Stomach (tissue), 9 donors: ENCODE measurements around the gene CDHR5. TPM values are rescaled to one million over a fixed set of nuclear protein-coding genes. Genes with fewer than 3 reads are reported as not detected.

Experiments used
- DNase-seq, 2 donors: peaks; one replicate each; pipeline versions ENCODE4 v3.0.0 to v3.0.0-alpha.2; 2013 to 2019
- H3K27ac ChIP-seq, 5 donors: fragments of 200-600 bp in 4 of 5; sonication (generic) in 4 of 5; one replicate each; pipeline ENCODE4 v1.5.1; 2013 to 2019; ENCODE audit warnings: mild to moderate bottlenecking in 1 of 5, moderate library complexity in 1 of 5
- H3K27me3 ChIP-seq, 3 donors: fragments of 200-600 bp; sonication (generic); one replicate each; pipeline ENCODE4 v1.5.1; 2017 to 2019; ENCODE audit warnings: mixed run types in 1 of 3
- H3K36me3 ChIP-seq, 4 donors: fragments of 200-600 bp; sonication (generic); 1 replicate in 3 of 4; 2 replicates in 1 of 4; pipeline ENCODE4 v1.5.1; 2016 to 2019
- H3K4me1 ChIP-seq, 4 donors: fragments of 200-600 bp; sonication (generic); one replicate each; pipeline ENCODE4 v1.5.1; 2016 to 2019
- H3K4me3 ChIP-seq, 4 donors: fragments of 200-600 bp; sonication (generic) in 3 of 4; one replicate each; pipeline ENCODE4 v1.5.1; 2016 to 2019; ENCODE audit warnings: mild to moderate bottlenecking in 1 of 4
- H3K9me3 ChIP-seq, 4 donors: fragments of 200-600 bp; sonication (generic); one replicate each; pipeline ENCODE4 v1.5.1; 2016 to 2019
- EP300 ChIP-seq: sonication (generic); formaldehyde crosslinking; IDR thresholded peaks from one replicate; pipeline ENCODE4 v1.6.1; 2017; ENCODE audit warnings: antibody characterized with exemption
- POLR2A ChIP-seq, 4 donors: fragments of 450-650 bp; IDR thresholded peaks; one replicate each; pipeline ENCODE4 v1.6.1; 2016; ENCODE audit warnings: antibody characterized with exemption in 4 of 4, control low read depth in 2 of 4, mild to moderate bottlenecking in 1 of 4, moderate library complexity in 1 of 4
- POLR2AphosphoS5 ChIP-seq, 3 donors: sonication (generic); formaldehyde crosslinking; IDR thresholded peaks; one replicate each; pipeline ENCODE4 v1.6.1; 2016; ENCODE audit warnings: antibody characterized with exemption in 3 of 3
- WGBS, 5 donors: extraction: QIAGEN DNeasy Blood & Tissue Kit in 3 of 5; methylation state at CpG; one replicate each; pipeline versions ENCODE4 v1.1.5 to v1.1.7; 2013 to 2018; 5-methylcytosine and 5-hydroxymethylcytosine counted together
- intact Hi-C: fragments of 100-400 bp; cut with DNase I; formaldehyde crosslinking; loops from one replicate; pipeline ENCODE4 v1.15.1; 2023; ENCODE audit warnings: low total_unique reads
- polyA plus RNA-seq, 3 donors: library from polyadenylated mRNA; stranded (reverse); fragments of 200-250 nt; gene quantifications; one replicate each; pipeline ENCODE4 v1.2.3, GENCODE V29; 2013
- total RNA-seq, 5 donors: library from RNA; depleted of rRNA; stranded (reverse); fragments of >200 nt; gene quantifications; one replicate each; pipeline versions ENCODE4 v1.1.0 to v1.2.3, GENCODE V29; 2014 to 2016
- TF ChIP-seq, protein P1 (sequence below), 7 experiments: fragments of 450-650 bp in 4 of 7; fragments of 200-600 bp in 3 of 7; sonication (generic) in 3 of 7; IDR thresholded peaks; one replicate each; pipeline ENCODE4 v1.5.1; 2016 to 2019; ENCODE audit warnings: antibody characterized with exemption in 7 of 7, control low read depth in 2 of 7, mild to moderate bottlenecking in 1 of 7
- donor health status: healthy with polysubstance abuse.
- donor health status: Bipolar disorder and iron deficiency.
- donor health status: healthy.

Gene CDHR5
- total and polyA plus RNA-seq, 8 donors = 0.38 to 92.1 (median 2.8) TPM

DNA sequence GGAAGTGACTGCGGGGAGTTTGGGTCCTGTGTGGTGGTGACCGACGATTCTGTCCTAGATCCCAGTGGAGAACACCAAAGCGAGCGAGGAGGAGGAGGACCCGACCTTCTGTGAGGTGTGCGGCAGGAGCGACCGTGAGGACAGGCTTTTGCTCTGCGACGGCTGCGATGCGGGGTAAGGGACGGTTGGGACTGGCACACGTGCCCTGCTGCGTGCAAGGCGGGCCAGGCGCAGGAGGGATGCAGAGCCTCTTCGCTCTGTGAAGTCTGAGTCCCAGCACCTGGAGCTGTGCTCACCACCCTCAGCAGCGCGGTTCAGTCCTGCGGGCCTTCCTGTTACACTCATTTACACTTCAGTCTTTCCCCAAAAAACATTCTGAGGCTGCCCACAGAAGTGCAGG is 32.3 kb downstream of the CDHR5 start:
- intact Hi-C loops = no loop called here
- Histone ChIP-seq H3K36me3 (peaks cover 81 to 100% (median 100%) of the 10 kb centered on the region in 4 donors), H3K4me3 (no peak overlapping the region), H3K9me3 (no peaks in the 10 kb centered on the region), H3K27me3 (no peaks in the 10 kb centered on the region), H3K27ac (no peak overlapping the region), H3K4me1 (peaks cover 0 to 9% (median 0%) of the 10 kb centered on the region in 4 donors)
- no peak for TF ChIP-seq POLR2A (IDR thresholded peaks at IDR 0.05)
- DNase-seq = no peak
- 94 to 98% (median 96%) methylated on average over 22 of the region's 22 CpGs for WGBS, 5 donors

DNA sequence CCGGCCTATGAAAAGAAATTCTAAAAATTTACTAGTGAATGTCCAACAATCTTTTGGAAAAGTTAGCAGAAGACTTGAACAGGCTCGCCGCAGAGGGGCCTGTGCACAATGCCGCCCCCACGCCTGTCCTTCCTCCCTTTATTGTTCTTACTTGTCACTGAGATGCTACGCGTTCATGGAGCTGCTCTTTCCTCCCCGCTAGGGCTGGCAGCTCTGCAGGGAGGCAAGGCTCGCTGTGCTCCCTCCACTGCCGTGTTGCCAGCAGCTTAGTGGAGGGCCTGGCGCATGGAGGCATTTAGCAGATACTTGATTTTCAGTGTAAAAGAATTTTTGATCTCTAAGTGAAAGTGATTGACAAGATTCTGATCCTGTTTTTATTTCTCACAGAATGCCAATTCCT is 33.8 kb downstream of the CDHR5 start:
- TF ChIP-seq EP300 (no peak), POLR2AphosphoS5 (IDR thresholded peaks at IDR 0.05) (no peak), POLR2A (IDR thresholded peaks at IDR 0.05) (no peak)
- TF ChIP-seq, protein P1, sequence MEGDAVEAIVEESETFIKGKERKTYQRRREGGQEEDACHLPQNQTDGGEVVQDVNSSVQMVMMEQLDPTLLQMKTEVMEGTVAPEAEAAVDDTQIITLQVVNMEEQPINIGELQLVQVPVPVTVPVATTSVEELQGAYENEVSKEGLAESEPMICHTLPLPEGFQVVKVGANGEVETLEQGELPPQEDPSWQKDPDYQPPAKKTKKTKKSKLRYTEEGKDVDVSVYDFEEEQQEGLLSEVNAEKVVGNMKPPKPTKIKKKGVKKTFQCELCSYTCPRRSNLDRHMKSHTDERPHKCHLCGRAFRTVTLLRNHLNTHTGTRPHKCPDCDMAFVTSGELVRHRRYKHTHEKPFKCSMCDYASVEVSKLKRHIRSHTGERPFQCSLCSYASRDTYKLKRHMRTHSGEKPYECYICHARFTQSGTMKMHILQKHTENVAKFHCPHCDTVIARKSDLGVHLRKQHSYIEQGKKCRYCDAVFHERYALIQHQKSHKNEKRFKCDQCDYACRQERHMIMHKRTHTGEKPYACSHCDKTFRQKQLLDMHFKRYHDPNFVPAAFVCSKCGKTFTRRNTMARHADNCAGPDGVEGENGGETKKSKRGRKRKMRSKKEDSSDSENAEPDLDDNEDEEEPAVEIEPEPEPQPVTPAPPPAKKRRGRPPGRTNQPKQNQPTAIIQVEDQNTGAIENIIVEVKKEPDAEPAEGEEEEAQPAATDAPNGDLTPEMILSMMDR (IDR thresholded peaks at IDR 0.05) = no peak
- 80 to 89% (median 84%) methylated on average over 11 of the region's 11 CpGs for WGBS, 5 donors
- H3K4me3 ChIP-seq = no peak overlapping the region
- peaks cover 0 to 24% (median 1%) of the 10 kb centered on the region in 4 donors for H3K4me1 ChIP-seq
- no peaks in the 10 kb centered on the region for H3K27me3 ChIP-seq
- intact Hi-C loops = no loop called here
- peaks cover 80 to 100% (median 100%) of the 10 kb centered on the region in 4 donors for H3K36me3 ChIP-seq
- H3K27ac ChIP-seq = no peak overlapping the region
- H3K9me3 ChIP-seq = no peaks in the 10 kb centered on the region
- no peak for DNase-seq

DNA sequence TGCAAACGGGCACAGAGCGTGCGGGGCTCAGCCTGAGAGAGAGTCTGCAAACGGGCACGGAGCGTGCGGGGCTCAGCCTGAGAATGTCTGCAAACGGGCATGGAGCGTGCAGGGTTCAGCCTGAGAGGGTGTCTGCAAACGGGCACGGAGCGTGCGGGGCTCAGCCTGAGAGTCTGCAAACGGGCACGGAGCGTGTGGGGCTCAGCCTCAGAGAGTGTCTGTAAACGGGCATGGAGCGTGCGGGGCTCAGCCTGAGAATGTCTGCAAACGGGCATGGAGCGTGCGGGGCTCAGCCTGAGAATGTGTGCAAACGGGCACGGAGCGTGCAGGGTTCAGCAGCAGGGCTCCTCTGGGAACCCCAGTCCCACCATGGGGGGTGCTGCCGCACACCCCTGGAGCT is 35.0 kb downstream of the CDHR5 start:
- H3K27me3 ChIP-seq = no peaks in the 10 kb centered on the region
- no peak overlapping the region for H3K27ac ChIP-seq
- DNase-seq = no peak
- no peaks in the 10 kb centered on the region for H3K9me3 ChIP-seq
- no peak for TF ChIP-seq POLR2AphosphoS5 (IDR thresholded peaks at IDR 0.05)
- TF ChIP-seq, protein P1 (IDR thresholded peaks at IDR 0.05) = no peak
- no peak for TF ChIP-seq POLR2A (IDR thresholded peaks at IDR 0.05)
- TF ChIP-seq EP300 = no peak
- H3K4me1 ChIP-seq = peaks cover 0 to 32% (median 2%) of the 10 kb centered on the region in 4 donors
- intact Hi-C loops = no loop called here
- WGBS, 5 donors = 93 to 97% (median 94%) methylated on average over 26 of the region's 26 CpGs
- no peak overlapping the region for H3K4me3 ChIP-seq
- H3K36me3 ChIP-seq = peaks cover 73 to 97% (median 95%) of the 10 kb centered on the region in 4 donors

- WGBS, 5 donors = 58 to 70% (median 60%) methylated on average over 6 of the region's 6 CpGs
- H3K27ac ChIP-seq = peak overlapping the region in 3 of 5 donors; percentile 54 to 60 (median 54)
- peak in 1 of 2 donors; percentile 59 for DNase-seq
- H3K36me3 ChIP-seq = peaks cover 71 to 97% (median 95%) of the 10 kb centered on the region in 4 donors
- H3K4me1 ChIP-seq = peaks cover 0 to 32% (median 6%) of the 10 kb centered on the region in 4 donors
- intact Hi-C loops = no loop called here
- H3K9me3 ChIP-seq = no peaks in the 10 kb centered on the region
- H3K27me3 ChIP-seq = no peaks in the 10 kb centered on the region
- H3K4me3 ChIP-seq = no peak overlapping the region
- no peak for TF ChIP-seq EP300
- TF ChIP-seq, protein P1 (IDR thresholded peaks at IDR 0.05) = no peak
- TF ChIP-seq POLR2AphosphoS5 (IDR thresholded peaks at IDR 0.05) = no peak
- no peak for TF ChIP-seq POLR2A (IDR thresholded peaks at IDR 0.05)
Observed at GRCh38 chr11:587978-588380, 36.8 kb downstream of the CDHR5 start.

DNA sequence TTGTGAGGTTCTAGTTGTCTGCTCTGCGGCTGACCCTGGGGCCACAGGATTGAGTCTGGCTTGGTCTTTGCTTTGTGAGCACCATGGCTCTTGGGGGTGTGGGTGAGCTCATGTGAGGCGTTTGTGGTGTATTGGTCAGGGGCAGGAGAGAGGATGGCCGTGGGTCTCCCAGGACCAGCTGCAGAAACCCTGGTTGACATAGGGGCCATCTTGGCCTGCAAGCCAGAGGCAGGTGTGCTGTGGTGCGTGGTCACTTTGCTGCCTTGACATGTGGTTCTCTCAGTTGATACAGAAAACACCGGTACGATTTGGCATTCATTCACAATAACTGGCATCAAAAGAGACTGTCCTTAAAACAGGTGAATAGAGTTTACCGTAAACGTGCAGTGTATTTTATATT is 37.2 kb downstream of the CDHR5 start:
- no peak for TF ChIP-seq POLR2A (IDR thresholded peaks at IDR 0.05)
- TF ChIP-seq, protein P1 (IDR thresholded peaks at IDR 0.05) = no peak
- no peak for TF ChIP-seq POLR2AphosphoS5 (IDR thresholded peaks at IDR 0.05)
- no peak for TF ChIP-seq EP300
- DNase-seq = no peak
- Histone ChIP-seq H3K27me3 (no peaks in the 10 kb centered on the region), H3K9me3 (no peaks in the 10 kb centered on the region), H3K4me1 (peaks cover 0 to 32% (median 6%) of the 10 kb centered on the region in 4 donors), H3K36me3 (peaks cover 71 to 97% (median 95%) of the 10 kb centered on the region in 4 donors), H3K27ac (peak overlapping the region in 4 of 5 donors; percentile 28 to 60 (median 54)), H3K4me3 (no peak overlapping the region)
- WGBS, 5 donors = 74 to 83% (median 81%) methylated on average over 7 to 8 of the region's 8 CpGs
- intact Hi-C loops = no loop called here
